IMR-90 (cell line): Measurements from ENCODE around the gene ANTXR1. TPM values are rescaled to one million over a fixed set of nuclear protein-coding genes. Genes with fewer than 3 reads are reported as not detected.

Experiments
- ATAC-seq: fragments of 200-7000 bp; cut with Tn5 transposase; 2 replicates; pipeline ENCODE4 v1.9.1; 2020; ENCODE audit warnings: low read depth, mild to moderate bottlenecking, moderate library complexity
- BruUV-seq: library from RNA; stranded (reverse); fragments of 400-500 nt; replicated peaks from 2 replicates; lab custom pipeline; 2021; lab: Mats Ljungman, UMichigan
- CTCF ChIA-PET: fragments of 300-600 bp; formaldehyde crosslinking; extraction: SDS; loops from one replicate; lab custom pipeline; 2021; ENCODE audit warnings: antibody characterized with exemption; lab: Yijun Ruan, JAX
- POLR2A ChIA-PET: fragments of 300-600 bp; sonication (Branson Sonifier 250); formaldehyde crosslinking; loops from one replicate; lab custom pipeline; 2022; ENCODE audit warnings: antibody characterized with exemption; ENCODE audit not compliant: unreplicated experiment; lab: Charles Lee
- DNase-seq: peaks from one replicate; pipeline ENCODE4 v3.0.0; 2013
- H2AFZ ChIP-seq: replicated peaks from 2 replicates; pipeline ENCODE3; 2013; ENCODE audit warnings: low read length, mild to moderate bottlenecking; ENCODE audit not compliant: poor library complexity
- H2AK5ac ChIP-seq: 2 replicates; pipeline ENCODE4 v1.6.1; 2013; ENCODE audit warnings: low read depth, low read length, inconsistent platforms
- H2AK9ac ChIP-seq: replicated peaks from 2 replicates; pipeline ENCODE3; 2013; ENCODE audit warnings: mild to moderate bottlenecking, low read depth, low read length, moderate library complexity; ENCODE audit not compliant: poor library complexity
- H2BK120ac ChIP-seq: 2 replicates; pipeline ENCODE4 v1.6.1; 2013; ENCODE audit warnings: low read depth, low read length, inconsistent platforms
- H2BK15ac ChIP-seq: 3 replicates; pipeline ENCODE4 v1.6.1; 2013; ENCODE audit warnings: low read depth, low read length, inconsistent platforms
- H2BK20ac ChIP-seq: 2 replicates; pipeline ENCODE4 v1.6.1; 2013; ENCODE audit warnings: low read depth, mild to moderate bottlenecking, inconsistent platforms, low read length, moderate library complexity
- H2BK5ac ChIP-seq: 2 replicates; pipeline ENCODE4 v1.6.1; 2013; ENCODE audit warnings: mild to moderate bottlenecking, low read depth, low read length, inconsistent platforms; ENCODE audit not compliant: poor library complexity, severe bottlenecking
- H3K14ac ChIP-seq: replicated peaks from 2 replicates; pipeline ENCODE4 v1.6.1; 2013; ENCODE audit warnings: low read depth, low read length, inconsistent platforms
- H3K18ac ChIP-seq: 2 replicates; pipeline ENCODE4 v1.6.1; 2013; ENCODE audit warnings: low read depth, low read length, control low read depth
- H3K23ac ChIP-seq: 2 replicates; pipeline ENCODE4 v1.6.1; 2013; ENCODE audit warnings: low read depth, low read length, inconsistent platforms
- H3K27ac ChIP-seq: 2 replicates; pipeline ENCODE4 v1.5.1; 2013; ENCODE audit warnings: mild to moderate bottlenecking, control low read depth, low read length; ENCODE audit not compliant: insufficient read depth
- H3K27me3 ChIP-seq: 2 replicates; pipeline ENCODE4 v1.6.1; 2013; ENCODE audit warnings: low read length; ENCODE audit not compliant: control insufficient read depth, insufficient read depth
- H3K36me3 ChIP-seq: 2 replicates; pipeline ENCODE4 v1.6.1; 2013; ENCODE audit warnings: low read length, mixed read lengths; ENCODE audit not compliant: control insufficient read depth, insufficient read depth
- H3K4ac ChIP-seq: 2 replicates; pipeline ENCODE4 v1.6.1; 2013; ENCODE audit warnings: low read depth, low read length, inconsistent platforms
- H3K4me1 ChIP-seq: 2 replicates; pipeline ENCODE4 v1.6.1; 2013; ENCODE audit warnings: low read length, mixed read lengths; ENCODE audit not compliant: control insufficient read depth, insufficient read depth
- H3K4me2 ChIP-seq: 2 replicates; pipeline ENCODE4 v1.6.1; 2013; ENCODE audit warnings: low read depth, mild to moderate bottlenecking, control low read depth, low read length, moderate library complexity
- H3K4me3 ChIP-seq: 2 replicates; pipeline ENCODE4 v1.5.1; 2013; ENCODE audit warnings: low read depth, mild to moderate bottlenecking, control low read depth, low read length, moderate library complexity; ENCODE audit not compliant: insufficient read depth
- H3K56ac ChIP-seq: 2 replicates; pipeline ENCODE4 v1.6.1; 2013; ENCODE audit warnings: low read length, inconsistent platforms; ENCODE audit not compliant: insufficient read depth; ENCODE audit errors: extremely low read depth
- H3K79me1 ChIP-seq, 2 experiments: 2 replicates each; pipeline ENCODE4 v1.6.1; 2013; ENCODE audit warnings: low read length in 2 of 2, inconsistent platforms in 1 of 2, low read depth in 1 of 2
- H3K9ac ChIP-seq: 2 replicates; pipeline ENCODE4 v1.6.1; 2013; ENCODE audit warnings: low read depth, low read length, control low read depth
- H3K9me1 ChIP-seq: 2 replicates; pipeline ENCODE4 v1.6.1; 2013; ENCODE audit warnings: low read length, inconsistent platforms; ENCODE audit not compliant: insufficient read depth
- H3K9me3 ChIP-seq: 2 replicates; pipeline ENCODE4 v1.6.1; 2013; ENCODE audit warnings: low read length; ENCODE audit not compliant: control insufficient read depth, insufficient read depth
- H4K20me1 ChIP-seq: 2 replicates; pipeline ENCODE4 v1.6.1; 2013; ENCODE audit warnings: low read length, inconsistent platforms; ENCODE audit not compliant: insufficient read depth
- H4K5ac ChIP-seq: 2 replicates; pipeline ENCODE4 v1.6.1; 2013; ENCODE audit warnings: mild to moderate bottlenecking, low read depth, low read length, control low read depth
- H4K8ac ChIP-seq, 2 experiments: 2 replicates each; pipeline ENCODE4 v1.6.1; 2013; ENCODE audit warnings: low read depth in 2 of 2, low read length in 2 of 2, control low read depth in 1 of 2, inconsistent platforms in 1 of 2
- H4K91ac ChIP-seq: 2 replicates; pipeline ENCODE4 v1.6.1; 2013; ENCODE audit warnings: low read depth, low read length, inconsistent platforms; ENCODE audit not compliant: insufficient read depth
- RAD21 ChIP-seq: IDR thresholded peaks from 2 replicates; pipeline ENCODE4 v1.6.1; 2012; ENCODE audit warnings: low read length, improper control_type of control experiment
- SMC3 ChIP-seq: fragments of 150-350 bp; IDR thresholded peaks from 2 replicates; pipeline ENCODE4 v1.6.1; 2016; ENCODE audit warnings: low read depth, mild to moderate bottlenecking, antibody characterized with exemption, low read length, moderate library complexity
- WGBS, 2 experiments: methylation state at CpG; one replicate each; pipeline versions ENCODE4 v1.1.5 to v1.1.7; 2013; ENCODE audit warnings: missing lambda C conversion rate in 2 of 2; ENCODE audit not compliant: insufficient read length in 1 of 2; ENCODE audit errors: extremely low coverage in 2 of 2; 5-methylcytosine and 5-hydroxymethylcytosine counted together
- dilution Hi-C: fragments of 300-500 bp; cut with HindIII; formaldehyde crosslinking; loops from one replicate; pipeline ENCODE4 v1.14.3; 2018; ENCODE audit warnings: low sequenced_read_pairs; ENCODE audit not compliant: unreplicated experiment
- in situ Hi-C: fragments of 300-500 bp; cut with MboI; formaldehyde crosslinking; loops from 3 replicates; pipeline ENCODE4 v1.14.3; 2019; ENCODE audit warnings: low sequenced_read_pairs, inconsistent platforms, mixed read lengths
- intact Hi-C: fragments of 100-400 bp; cut with micrococcal nuclease; formaldehyde crosslinking; loops from 2 replicates; pipeline ENCODE4 v1.10.0; 2022
- polyA plus RNA-seq, 3 experiments: library from polyadenylated mRNA; depleted of rRNA; stranded (reverse); fragments of >200 nt; gene quantifications; 2 replicates each; pipeline ENCODE4 v1.2.3, GENCODE V29; 2012; ENCODE audit warnings: low replicate concordance in 1 of 3
- total RNA-seq: library from RNA; depleted of rRNA; stranded (reverse); fragments of >200 nt; gene quantifications from 2 replicates; pipeline ENCODE4 v1.2.3, GENCODE V29; 2012

Gene ANTXR1
- total and polyA plus RNA-seq, 2 of the 4 experiments (the other 2 are of a cell fraction), result 27.2 to 36.9 TPM

- Histone ChIP-seq H3K23ac (no peak overlapping the region), H2BK15ac (no peak overlapping the region), H3K9ac (no peak overlapping the region), H3K56ac (no peak overlapping the region), H3K4me3 (no peak overlapping the region), H3K27ac (no peak overlapping the region), H2BK20ac (no peak overlapping the region), H3K4me2 (no peak overlapping the region), H4K5ac (peak overlapping the region; percentile 49; the same call in 1 of the 2 replicates), H3K4me1 (peaks cover 15% of the 10 kb centered on the region), H2BK120ac (0 out of 2 replicates have a peak overlapping the region, but pooled peaks have one; percentile 7), H3K4ac (no peak overlapping the region), H3K27me3 (no peaks in the 10 kb centered on the region), H3K14ac (0 out of 2 replicates have a peak overlapping the region, but pooled peaks have one; percentile 0), H2BK5ac (no peak overlapping the region), H4K91ac (no peak overlapping the region), H3K18ac (peak overlapping the region; percentile 30; the same call in 1 of the 2 replicates), H3K36me3 (no peaks in the 10 kb centered on the region), H3K9me3 (no peaks in the 10 kb centered on the region), H4K20me1 (no peaks in the 10 kb centered on the region), H2AFZ (no peak overlapping the region), H4K8ac (peak overlapping the region in 1 of 2 experiments; percentile 61; a peak in 1 of 4 replicates), H2AK5ac (peak overlapping the region; percentile 22; the same call in 1 of the 2 replicates), H2AK9ac (no peak overlapping the region), H3K79me1 (no peaks in the 10 kb centered on the region), H3K9me1 (no peaks in the 10 kb centered on the region)
- dilution Hi-C loops (no loop called here), intact Hi-C loops (no loop called here), in situ Hi-C loops (no loop called here)
- DNase-seq (peak; percentile 33), ATAC-seq (no peak)
- no CpG with 5 or more reads among the region's 4 CpGs for WGBS, 2 experiments
- ChIA-PET CTCF (interaction anchor here (1.0 kb wide), 1 partner anchor 20 kb away, joined by 3 read pairs; no protein-coding TSS in a partner anchor), POLR2A (no interaction called here)
- BruUV-seq, result no TSS peak
- no peak for TF ChIP-seq SMC3
- no peak for TF ChIP-seq RAD21
These were observed 18.1 kb upstream of the ANTXR1 start for GRCh38 chr2:68994864-68995263.
